Mesendoderm (in vitro differentiated cells): ENCODE measurements around the gene NES. TPM values are rescaled to one million over a fixed set of nuclear protein-coding genes. Genes with fewer than 3 reads are reported as not detected.

ENCODE experiments used
- DNase-seq: peaks from one replicate; pipeline ENCODE4 v3.0.0; 2013
- H2AK5ac ChIP-seq: 2 replicates; pipeline ENCODE4 v1.6.1; 2013; ENCODE audit warnings: low read length, inconsistent platforms
- H2BK120ac ChIP-seq: 2 replicates; pipeline ENCODE4 v1.6.1; 2013; ENCODE audit warnings: low read depth, mild to moderate bottlenecking, low read length, moderate library complexity, mixed read lengths
- H2BK15ac ChIP-seq: replicated peaks from 2 replicates; pipeline ENCODE4 v1.6.1; 2013; ENCODE audit warnings: low read depth, mild to moderate bottlenecking, moderate library complexity
- H2BK5ac ChIP-seq: 2 replicates; pipeline ENCODE4 v1.6.1; 2013; ENCODE audit warnings: low read length, inconsistent platforms
- H3K18ac ChIP-seq: 2 replicates; pipeline ENCODE4 v1.6.1; 2013; ENCODE audit warnings: mild to moderate bottlenecking, low read length, mixed read lengths
- H3K23ac ChIP-seq: one replicate; pipeline ENCODE4 v1.6.1; 2013; ENCODE audit warnings: low read length
- H3K27ac ChIP-seq: 2 replicates; pipeline ENCODE4 v1.5.1; 2013; ENCODE audit warnings: low read depth, mild to moderate bottlenecking, inconsistent platforms, low read length, moderate library complexity
- H3K27me3 ChIP-seq: 2 replicates; pipeline ENCODE4 v1.6.1; 2013; ENCODE audit warnings: low read length, control low read depth, mild to moderate bottlenecking, inconsistent platforms; ENCODE audit not compliant: insufficient read depth, poor library complexity
- H3K36me3 ChIP-seq: 2 replicates; pipeline ENCODE4 v1.6.1; 2013; ENCODE audit warnings: low read length, inconsistent platforms; ENCODE audit not compliant: control insufficient read depth, insufficient read depth
- H3K4ac ChIP-seq: one replicate; pipeline ENCODE4 v1.6.1; 2013; ENCODE audit warnings: low read depth, mild to moderate bottlenecking, low read length, moderate library complexity
- H3K4me1 ChIP-seq: 2 replicates; pipeline ENCODE4 v1.6.1; 2013; ENCODE audit warnings: low read depth, low read length, inconsistent platforms; ENCODE audit not compliant: control insufficient read depth
- H3K4me2 ChIP-seq: 2 replicates; pipeline ENCODE4 v1.6.1; 2013; ENCODE audit warnings: low read length
- H3K4me3 ChIP-seq: 2 replicates; pipeline ENCODE4 v1.5.1; 2013; ENCODE audit warnings: mild to moderate bottlenecking, low read length
- H3K56ac ChIP-seq: one replicate; pipeline ENCODE4 v1.6.1; 2013; ENCODE audit warnings: low read length
- H3K79me1 ChIP-seq: 2 replicates; pipeline ENCODE4 v1.6.1; 2013; ENCODE audit warnings: low read length, inconsistent platforms
- H3K79me2 ChIP-seq: 2 replicates; pipeline ENCODE4 v1.6.1; 2013; ENCODE audit warnings: mild to moderate bottlenecking, low read length; ENCODE audit not compliant: control insufficient read depth, insufficient read depth
- H3K9ac ChIP-seq: 2 replicates; pipeline ENCODE4 v1.6.1; 2013; ENCODE audit warnings: low read length, inconsistent platforms
- H4K5ac ChIP-seq: one replicate; pipeline ENCODE4 v1.6.1; 2013; ENCODE audit warnings: low read length
- H4K8ac ChIP-seq: one replicate; pipeline ENCODE4 v1.6.1; 2013; ENCODE audit warnings: low read depth, mild to moderate bottlenecking, control low read depth, low read length, moderate library complexity
- WGBS: extraction: QIAGEN DNeasy Blood & Tissue Kit; methylation state at CpG from one replicate; pipeline ENCODE4 v1.1.7; 2013; ENCODE audit warnings: low lambda C conversion rate, missing lambda C conversion rate; ENCODE audit not compliant: insufficient coverage; ENCODE audit errors: extremely low coverage; 5-methylcytosine and 5-hydroxymethylcytosine counted together
- polyA plus RNA-seq, 2 experiments: library from polyadenylated mRNA; stranded (reverse); fragments of 200-250 nt; gene quantifications; one replicate each; pipeline ENCODE4 v1.2.3, GENCODE V29; 2013

NES gene
- 77.7 TPM for polyA plus RNA-seq (2013, experiment 1 of 2)
- 79.9 TPM for polyA plus RNA-seq (2013, experiment 2 of 2)

- Histone ChIP-seq H3K79me1 (peaks cover 17% of the 10 kb centered on the region), H3K18ac (peak within 1 kb of the TSS; percentile 61), H4K8ac (no peak within 1 kb of the TSS), H2BK120ac (peak within 1 kb of the TSS; percentile 16), H2BK15ac (no peak within 1 kb of the TSS), H3K36me3 (peaks cover 8% of the 10 kb centered on the region), H2BK5ac (peak within 1 kb of the TSS; percentile 48), H4K5ac (no peak within 1 kb of the TSS), H3K27ac (peak within 1 kb of the TSS; percentile 18), H3K23ac (peak within 1 kb of the TSS; percentile 95), H3K4ac (peak within 1 kb of the TSS; percentile 74), H3K79me2 (peaks cover 35% of the 10 kb centered on the region), H3K56ac (peak within 1 kb of the TSS; percentile 83), H3K27me3 (no peaks in the 10 kb centered on the region), H3K9ac (peak within 1 kb of the TSS; percentile 84), H2AK5ac (no peak within 1 kb of the TSS), H3K4me3 (peak within 1 kb of the TSS; percentile 54), H3K4me2 (peak within 1 kb of the TSS; percentile 94), H3K4me1 (peaks cover 10% of the 10 kb centered on the region)
- no CpG with 5 or more reads among the region's 70 CpGs for WGBS
- DNase-seq, result peak; percentile 98
These were observed at the start of gene NES for GRCh38 chr1:156676820-156677615. NES (minus strand) TSS chr1:156677407; CDS start chr1:156677264, 143 bp downstream.

GRCh38 chr1:156726549-156727226 is 49.5 kb upstream of the NES start:
- WGBS, result no CpG with 5 or more reads among the region's 15 CpGs
- H3K79me1 ChIP-seq, result peaks cover 35% of the 10 kb centered on the region
- peak overlapping the region; percentile 69 for H3K9ac ChIP-seq
- H3K27me3 ChIP-seq, result no peaks in the 10 kb centered on the region
- H3K56ac ChIP-seq, result peak overlapping the region; percentile 83
- no peak overlapping the region for H2BK5ac ChIP-seq
- no peak overlapping the region for H3K27ac ChIP-seq
- H3K4me3 ChIP-seq, result no peak overlapping the region
- DNase-seq, result peak; percentile 85
- peaks cover 5% of the 10 kb centered on the region for H3K36me3 ChIP-seq
- H2AK5ac ChIP-seq, result no peak overlapping the region
- no peak overlapping the region for H4K5ac ChIP-seq
- H3K79me2 ChIP-seq, result peaks cover 54% of the 10 kb centered on the region
- no peak overlapping the region for H2BK120ac ChIP-seq
- no peak overlapping the region for H4K8ac ChIP-seq
- H3K18ac ChIP-seq, result no peak overlapping the region
- peaks cover 8% of the 10 kb centered on the region for H3K4me1 ChIP-seq
- no peak overlapping the region for H2BK15ac ChIP-seq
- peak overlapping the region; percentile 90 for H3K4me2 ChIP-seq
- no peak overlapping the region for H3K23ac ChIP-seq
- no peak overlapping the region for H3K4ac ChIP-seq

GRCh38 chr1:156725683-156726280 is 48.6 kb upstream of the NES start:
- peak overlapping the region; percentile 90 for H3K4me2 ChIP-seq
- peak overlapping the region; percentile 83 for H3K56ac ChIP-seq
- H2BK15ac ChIP-seq, result no peak overlapping the region
- no peak overlapping the region for H2BK5ac ChIP-seq
- H3K79me2 ChIP-seq, result peaks cover 54% of the 10 kb centered on the region
- H4K8ac ChIP-seq, result no peak overlapping the region
- no peak overlapping the region for H3K23ac ChIP-seq
- H3K27ac ChIP-seq, result no peak overlapping the region
- no peak overlapping the region for H3K4ac ChIP-seq
- peaks cover 35% of the 10 kb centered on the region for H3K79me1 ChIP-seq
- H3K9ac ChIP-seq, result peak overlapping the region; percentile 69
- no CpG with 5 or more reads among the region's 18 CpGs for WGBS
- no peak overlapping the region for H2AK5ac ChIP-seq
- H4K5ac ChIP-seq, result no peak overlapping the region
- H3K4me3 ChIP-seq, result peak overlapping the region; percentile 14
- DNase-seq, result peak; percentile 91
- no peak overlapping the region for H3K18ac ChIP-seq
- H3K36me3 ChIP-seq, result peaks cover 6% of the 10 kb centered on the region
- no peak overlapping the region for H2BK120ac ChIP-seq
- peaks cover 8% of the 10 kb centered on the region for H3K4me1 ChIP-seq
- H3K27me3 ChIP-seq, result no peaks in the 10 kb centered on the region

GRCh38 chr1:156721535-156721934 is 44.3 kb upstream of the NES start:
- Histone ChIP-seq H3K27ac (no peak overlapping the region), H3K27me3 (no peaks in the 10 kb centered on the region), H3K79me2 (peaks cover 34% of the 10 kb centered on the region), H3K9ac (no peak overlapping the region), H3K79me1 (peaks cover 24% of the 10 kb centered on the region), H4K5ac (no peak overlapping the region), H3K4ac (no peak overlapping the region), H2BK5ac (no peak overlapping the region), H3K23ac (no peak overlapping the region), H3K18ac (no peak overlapping the region), H3K4me2 (no peak overlapping the region), H2BK15ac (no peak overlapping the region), H4K8ac (no peak overlapping the region), H3K56ac (no peak overlapping the region), H3K4me1 (peaks cover 8% of the 10 kb centered on the region), H3K4me3 (no peak overlapping the region), H3K36me3 (peaks cover 6% of the 10 kb centered on the region), H2AK5ac (no peak overlapping the region), H2BK120ac (no peak overlapping the region)
- DNase-seq, result no peak
- WGBS, result no CpG with 5 or more reads among the region's 4 CpGs

- Histone ChIP-seq H3K79me1 (peaks cover 23% of the 10 kb centered on the region), H2AK5ac (no peak overlapping the region), H4K5ac (no peak overlapping the region), H3K4me1 (peaks cover 7% of the 10 kb centered on the region), H3K4me3 (no peak overlapping the region), H2BK15ac (no peak overlapping the region), H3K4ac (no peak overlapping the region), H3K27me3 (no peaks in the 10 kb centered on the region), H3K56ac (no peak overlapping the region), H3K36me3 (peaks cover 6% of the 10 kb centered on the region), H3K4me2 (no peak overlapping the region), H3K18ac (no peak overlapping the region), H4K8ac (no peak overlapping the region), H3K79me2 (peaks cover 30% of the 10 kb centered on the region), H3K27ac (no peak overlapping the region), H2BK5ac (no peak overlapping the region), H2BK120ac (no peak overlapping the region), H3K23ac (no peak overlapping the region), H3K9ac (no peak overlapping the region)
- no peak for DNase-seq
- WGBS, result no CpG with 5 or more reads among the region's 2 CpGs
These were observed 43.9 kb upstream of the NES start for GRCh38 chr1:156721131-156721530.
